Psoas muscle (tissue), 8 donors: ENCODE data around the gene VANGL1. TPM values are rescaled to one million over a fixed set of nuclear protein-coding genes. Genes with fewer than 3 reads are reported as not detected.

Source experiments
- ATAC-seq, 4 donors: fragments of 200-7000 bp; cut with Tn5 transposase; one replicate each; pipeline ENCODE4 v1.9.1; 2020; ENCODE audit warnings: moderate library complexity in 3 of 4, mild to moderate bottlenecking in 2 of 4
- DNase-seq, 2 donors: peaks; one replicate each; pipeline ENCODE4 v3.0.0-alpha.2; 2020
- H3K27ac ChIP-seq: fragments of 200-600 bp; one replicate; pipeline ENCODE4 v1.8.0; 2022
- H3K27me3 ChIP-seq, 3 donors: fragments of 200-600 bp in 1 of 3; one replicate each; pipeline versions ENCODE4 v1.6.1 to v1.8.0; 2013 to 2022; ENCODE audit warnings: low read length in 2 of 3, mild to moderate bottlenecking in 2 of 3, moderate library complexity in 1 of 3; ENCODE audit not compliant: insufficient read depth in 3 of 3
- H3K36me3 ChIP-seq, 2 donors: fragments of 200-600 bp in 1 of 2; one replicate each; pipeline versions ENCODE4 v1.6.1 to v1.8.0; 2013 to 2022; ENCODE audit warnings: low read depth in 1 of 2, mild to moderate bottlenecking in 1 of 2, moderate library complexity in 1 of 2; ENCODE audit not compliant: insufficient read depth in 1 of 2
- H3K4me1 ChIP-seq: fragments of 200-600 bp; one replicate; pipeline ENCODE4 v1.8.0; 2022
- H3K4me3 ChIP-seq: fragments of 200-600 bp; one replicate; pipeline ENCODE4 v1.8.0; 2022; ENCODE audit warnings: mild to moderate bottlenecking
- H3K9me3 ChIP-seq: fragments of 200-600 bp; one replicate; pipeline ENCODE4 v1.8.0; 2022
- WGBS, 3 donors: extraction: QIAGEN DNeasy Blood & Tissue Kit; methylation state at CpG; one replicate each; pipeline versions ENCODE4 v1.1.6 to v1.1.7; 2013; 5-methylcytosine and 5-hydroxymethylcytosine counted together
- intact Hi-C, 2 donors: fragments of 100-400 bp; cut with DNase I; formaldehyde crosslinking; loops; one replicate each; pipeline versions ENCODE4 v1.11.0 to v1.14.2; 2022
- polyA plus RNA-seq, 3 donors: library from polyadenylated mRNA; stranded (reverse); fragments of 200-250 nt; gene quantifications; one replicate each; pipeline ENCODE4 v1.2.3, GENCODE V29; 2013
- total RNA-seq, 4 donors: library from RNA; stranded (reverse); fragmentation: NEBNext Ultra II Directional in 2 of 4; extraction: Animal tissue kit (Norgen Biotek cat#: 25700) in 2 of 4; gene quantifications; one replicate each; pipeline versions ENCODE4 v1.2.1 to v1.2.4, GENCODE V29; 2021 to 2023
- TF ChIP-seq, protein P1 (sequence below): fragments of 200-600 bp; IDR thresholded peaks from one replicate; pipeline ENCODE4 v1.8.0; 2022; ENCODE audit warnings: antibody characterized with exemption
- donor health status: healthy with polysubstance abuse.
- donor health status: DM: no; HTN: no; CAD: no; lungs with moderate emphysema.
- donor health status: Bipolar disorder and iron deficiency.
- donor health status: healthy.
- donor health status: DM: yes; HTN: yes; CAD: no.
- donor health status: DM: no; HTN: no; CAD: no.
- donor health status: DM: no; HTN: no; CAD: no.
- donor health status: DM: yes; HTN: yes; CAD: no.

The VANGL1 gene
- total and polyA plus RNA-seq, 7 donors, result 0.48 to 2.4 (median 1.2) TPM

DNA sequence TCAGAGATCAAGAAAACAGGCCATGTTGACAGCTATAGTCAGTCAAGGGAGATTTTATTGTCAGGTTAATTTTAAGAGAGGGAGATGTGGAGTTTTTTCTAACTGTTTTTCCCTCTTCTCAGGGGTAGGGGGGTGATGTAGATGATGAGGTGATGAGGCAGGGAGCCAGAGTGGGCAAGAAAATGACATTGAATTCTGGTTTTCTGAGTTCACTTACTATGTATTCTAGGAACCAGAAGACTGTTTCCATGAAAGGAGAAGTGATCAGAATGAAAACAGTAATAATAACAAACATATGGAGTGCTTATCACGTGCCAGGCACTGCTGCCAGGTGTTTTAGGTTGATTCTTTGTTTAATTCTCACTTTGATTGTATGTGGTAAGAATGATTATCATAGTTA, 86.6 kb downstream of the VANGL1 start:
- peak in 1 of 4 donors; percentile 11 for ATAC-seq
- Histone ChIP-seq H3K9me3 (no peaks in the 10 kb centered on the region), H3K27me3 (no peaks in the 10 kb centered on the region), H3K27ac (peak overlapping the region; percentile 68), H3K4me3 (no peak overlapping the region), H3K36me3 (peaks cover 7 to 65% of the 10 kb centered on the region in 2 donors), H3K4me1 (peaks cover 6% of the 10 kb centered on the region)
- no peak for DNase-seq
- 82 to 95% (median 91%) methylated on average over 1 of the region's 1 CpG for WGBS, 3 donors
- TF ChIP-seq, protein P1, sequence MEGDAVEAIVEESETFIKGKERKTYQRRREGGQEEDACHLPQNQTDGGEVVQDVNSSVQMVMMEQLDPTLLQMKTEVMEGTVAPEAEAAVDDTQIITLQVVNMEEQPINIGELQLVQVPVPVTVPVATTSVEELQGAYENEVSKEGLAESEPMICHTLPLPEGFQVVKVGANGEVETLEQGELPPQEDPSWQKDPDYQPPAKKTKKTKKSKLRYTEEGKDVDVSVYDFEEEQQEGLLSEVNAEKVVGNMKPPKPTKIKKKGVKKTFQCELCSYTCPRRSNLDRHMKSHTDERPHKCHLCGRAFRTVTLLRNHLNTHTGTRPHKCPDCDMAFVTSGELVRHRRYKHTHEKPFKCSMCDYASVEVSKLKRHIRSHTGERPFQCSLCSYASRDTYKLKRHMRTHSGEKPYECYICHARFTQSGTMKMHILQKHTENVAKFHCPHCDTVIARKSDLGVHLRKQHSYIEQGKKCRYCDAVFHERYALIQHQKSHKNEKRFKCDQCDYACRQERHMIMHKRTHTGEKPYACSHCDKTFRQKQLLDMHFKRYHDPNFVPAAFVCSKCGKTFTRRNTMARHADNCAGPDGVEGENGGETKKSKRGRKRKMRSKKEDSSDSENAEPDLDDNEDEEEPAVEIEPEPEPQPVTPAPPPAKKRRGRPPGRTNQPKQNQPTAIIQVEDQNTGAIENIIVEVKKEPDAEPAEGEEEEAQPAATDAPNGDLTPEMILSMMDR, result no peak
- intact Hi-C loops, result no loop called here

DNA sequence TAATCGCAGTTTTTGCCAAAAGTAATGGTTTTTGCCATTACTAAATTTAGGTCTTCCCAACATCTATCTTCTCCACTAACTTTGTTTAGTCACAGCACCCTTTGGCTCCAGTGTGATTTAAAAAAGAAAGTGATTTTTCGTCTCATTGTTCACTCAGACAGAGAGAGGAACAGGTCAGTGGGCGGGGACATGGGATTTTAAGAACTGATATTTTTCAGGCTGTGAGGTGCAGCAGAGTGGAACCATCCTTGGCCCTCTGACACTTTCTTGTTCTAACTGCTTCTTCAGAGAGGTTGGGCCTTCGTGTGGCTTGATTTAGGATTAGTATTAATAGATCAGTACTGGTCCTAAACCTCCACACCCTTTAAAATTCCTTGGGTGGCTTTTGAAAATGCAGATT, 88.0 kb downstream of the VANGL1 start:
- H3K27me3 ChIP-seq, result no peaks in the 10 kb centered on the region
- ATAC-seq, result no peak
- no peak overlapping the region for H3K4me3 ChIP-seq
- TF ChIP-seq, protein P1, result no peak
- peaks cover 6% of the 10 kb centered on the region for H3K4me1 ChIP-seq
- no peak for DNase-seq
- no peaks in the 10 kb centered on the region for H3K9me3 ChIP-seq
- H3K36me3 ChIP-seq, result peaks cover 7 to 63% of the 10 kb centered on the region in 2 donors
- intact Hi-C loops, result no loop called here
- no peak overlapping the region for H3K27ac ChIP-seq
- 82 to 87% (median 86%) methylated on average over 4 of the region's 4 CpGs for WGBS, 3 donors

DNA sequence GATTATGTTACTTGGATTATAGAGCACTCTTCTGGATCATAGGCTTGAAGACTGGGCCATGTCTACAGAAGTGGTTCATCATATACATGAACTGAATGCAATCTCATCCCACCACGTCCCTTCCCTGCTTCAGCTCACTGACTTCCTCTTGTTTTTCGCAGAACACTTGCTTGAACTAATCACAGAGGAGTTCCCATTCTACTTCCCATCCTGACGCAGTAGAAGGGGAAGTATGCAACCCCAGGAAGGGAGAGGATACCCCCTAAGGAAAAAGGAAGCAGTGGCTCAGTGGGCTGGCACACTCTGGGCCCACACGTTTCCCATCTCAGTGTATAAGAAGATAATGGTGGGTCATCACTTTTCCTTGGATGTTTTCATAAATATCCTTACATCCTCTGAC, 90.5 kb downstream of the VANGL1 start:
- intact Hi-C loops, result no loop called here
- Histone ChIP-seq H3K4me3 (no peak overlapping the region), H3K4me1 (peaks cover 6% of the 10 kb centered on the region), H3K27me3 (no peaks in the 10 kb centered on the region), H3K27ac (no peak overlapping the region), H3K36me3 (peaks cover 7 to 57% of the 10 kb centered on the region in 2 donors), H3K9me3 (no peaks in the 10 kb centered on the region)
- DNase-seq (no peak), ATAC-seq (no peak)
- 66 to 71% (median 69%) methylated on average over 4 of the region's 4 CpGs for WGBS, 3 donors
- TF ChIP-seq, protein P1, result no peak

DNA sequence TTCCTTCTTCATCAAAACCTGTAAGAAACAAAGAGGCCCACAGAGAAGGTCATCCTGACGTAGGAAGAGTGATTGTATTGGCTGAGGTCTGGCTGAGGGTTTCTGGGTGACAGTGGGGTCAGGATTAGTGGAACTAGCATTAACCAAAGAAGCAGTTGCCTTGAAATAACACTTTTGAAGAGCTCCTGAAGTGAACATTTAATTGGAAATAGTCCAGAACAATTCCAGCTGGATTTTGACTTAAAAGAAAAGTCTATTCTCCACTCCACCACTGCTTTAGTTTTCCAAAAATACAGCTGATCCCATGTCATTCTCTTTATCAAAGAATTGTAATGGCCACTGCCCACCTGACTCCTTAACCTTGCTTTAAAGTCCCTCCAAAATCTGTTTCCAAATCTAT, 99.0 kb downstream of the VANGL1 start:
- intact Hi-C loops, result no loop called here

More for the DNA sequence above, 99.0 kb downstream of the VANGL1 start:
- Histone ChIP-seq H3K36me3 (peaks cover 2 to 63% of the 10 kb centered on the region in 2 donors), H3K27ac (no peak overlapping the region), H3K27me3 (no peaks in the 10 kb centered on the region), H3K4me1 (no peaks in the 10 kb centered on the region), H3K4me3 (no peak overlapping the region), H3K9me3 (no peaks in the 10 kb centered on the region)
- TF ChIP-seq, protein P1, result no peak
- 74 to 85% (median 81%) methylated on average over 1 of the region's 1 CpG for WGBS, 3 donors
- ATAC-seq, result no peak
- DNase-seq, result no peak
